Endothelial cell of umbilical vein (primary cell): Measurements from ENCODE around the gene CFAP20.
"Not testable (repeated sequence)": the region's sequence is repeated elsewhere in the genome, so short reads cannot be mapped to it uniquely, and the experiment has no call there.

Experiments used
- CTCF ChIP-seq, 2 donors: IDR thresholded peaks; 1 replicate in 1 of 2; 2 replicates in 1 of 2; pipeline ENCODE4 v1.5.1; 2011; ENCODE audit warnings: low read length in 2 of 2, mild to moderate bottlenecking in 2 of 2, moderate library complexity in 2 of 2, control low read depth in 1 of 2, inconsistent platforms in 1 of 2, low read depth in 1 of 2; ENCODE audit not compliant: insufficient read depth in 1 of 2; ENCODE audit errors: extremely low read depth in 1 of 2
- EZH2 ChIP-seq: IDR thresholded peaks from 2 replicates; pipeline ENCODE4 v1.6.1; 2012; ENCODE audit warnings: borderline replicate concordance, low read depth, mild to moderate bottlenecking, moderate library complexity, low read length, inconsistent platforms; ENCODE audit not compliant: severe bottlenecking
- FOS ChIP-seq: IDR thresholded peaks from 2 replicates; pipeline ENCODE4 v1.6.1; 2011; ENCODE audit warnings: mild to moderate bottlenecking, low read length, moderate library complexity, borderline replicate concordance; ENCODE audit not compliant: insufficient read depth
- GATA2 ChIP-seq: IDR thresholded peaks from 2 replicates; pipeline ENCODE4 v1.7.0; 2011; ENCODE audit warnings: low read depth, mild to moderate bottlenecking, moderate library complexity, mixed read lengths, low read length; ENCODE audit not compliant: insufficient read length, insufficient read depth
- MAX ChIP-seq: IDR thresholded peaks from 2 replicates; pipeline ENCODE4 v1.6.1; 2011; ENCODE audit not compliant: insufficient read depth, insufficient read length
- MYC ChIP-seq: IDR thresholded peaks from one replicate; pipeline ENCODE4 v1.6.1; 2011; ENCODE audit warnings: mild to moderate bottlenecking, low read depth, low read length
- POLR2A ChIP-seq: IDR thresholded peaks from 2 replicates; pipeline ENCODE4 v1.6.1; 2012; ENCODE audit warnings: low read depth, mild to moderate bottlenecking, control low read depth, low read length
- POLR2AphosphoS5 ChIP-seq: IDR thresholded peaks from 2 replicates; pipeline ENCODE4 v1.6.1; 2012; ENCODE audit warnings: low read depth, mild to moderate bottlenecking, control low read depth, low read length, moderate library complexity; ENCODE audit not compliant: insufficient read depth

GRCh38 chr16:58072134-58072533, 57.0 kb downstream of the CFAP20 start:
- TF ChIP-seq POLR2AphosphoS5; CTCF (IDR thresholded peaks at IDR 0.05; ENCODE audit: extremely low read depth in 1 of 2, insufficient read depth in 1 of 2, low read depth in 1 of 2, low read length in 2 of 2); EZH2; FOS; POLR2A; MAX; MYC; GATA2: not testable (repeated sequence)
